MM.1S (cell line): ENCODE results near the gene PTH2R.
"Not testable (repeated sequence)": the region's sequence is repeated elsewhere in the genome, so short reads cannot be mapped to it uniquely, and the experiment has no call there.

ENCODE experiments used
- DNase-seq: peaks from one replicate; pipeline ENCODE4 v3.0.0-alpha.2; 2015
- H2AFZ ChIP-seq: fragments of 300-600 bp; sonication (generic); 2 replicates; pipeline ENCODE4 v1.6.0; 2016; ENCODE audit warnings: antibody characterized with exemption, low read length
- H3F3A ChIP-seq: fragments of 300-600 bp; sonication (generic); 2 replicates; pipeline ENCODE4 v1.6.1; 2016; ENCODE audit warnings: mild to moderate bottlenecking, antibody characterized with exemption, low read length, moderate library complexity, mixed read lengths; ENCODE audit not compliant: insufficient read depth
- H3K27ac ChIP-seq: fragments of 300-600 bp; sonication (generic); 2 replicates; pipeline ENCODE4 v1.5.1; 2016; ENCODE audit warnings: mild to moderate bottlenecking, low read length
- H3K27me3 ChIP-seq: fragments of 300-600 bp; sonication (generic); replicated peaks from 2 replicates; pipeline ENCODE4 v1.6.0; 2016; ENCODE audit warnings: low read length; ENCODE audit not compliant: insufficient read depth
- H3K36me3 ChIP-seq: fragments of 300-600 bp; sonication (generic); replicated peaks from 2 replicates; pipeline ENCODE4 v1.6.1; 2016; ENCODE audit warnings: mild to moderate bottlenecking, low read length, mixed read lengths; ENCODE audit not compliant: insufficient read depth
- H3K4me1 ChIP-seq: fragments of 300-600 bp; sonication (generic); 2 replicates; pipeline ENCODE4 v1.6.1; 2016; ENCODE audit warnings: low read length, mixed read lengths
- H3K4me2 ChIP-seq: fragments of 300-600 bp; sonication (generic); 2 replicates; pipeline ENCODE4 v1.6.0; 2016; ENCODE audit warnings: low read depth, low read length
- H3K4me3 ChIP-seq: fragments of 300-600 bp; sonication (generic); 2 replicates; pipeline ENCODE4 v1.5.1; 2016; ENCODE audit warnings: low read length, mixed read lengths
- H3K79me2 ChIP-seq: fragments of 300-600 bp; sonication (generic); 2 replicates; pipeline ENCODE4 v1.6.1; 2016; ENCODE audit warnings: mixed run types, low read length, mixed read lengths
- H3K9ac ChIP-seq: fragments of 300-600 bp; sonication (generic); 2 replicates; pipeline ENCODE4 v1.6.1; 2016; ENCODE audit warnings: low read length, mixed read lengths
- H3K9me2 ChIP-seq: fragments of 300-600 bp; sonication (generic); replicated peaks from 2 replicates; pipeline ENCODE4 v1.6.1; 2016; ENCODE audit warnings: mild to moderate bottlenecking, low read length, mixed read lengths; ENCODE audit not compliant: insufficient read depth
- H3K9me3 ChIP-seq: fragments of 300-600 bp; sonication (generic); replicated peaks from 2 replicates; pipeline ENCODE4 v1.6.1; 2016; ENCODE audit warnings: mild to moderate bottlenecking, low read length, mixed read lengths; ENCODE audit not compliant: insufficient read depth
- H4K20me1 ChIP-seq: fragments of 300-600 bp; sonication (generic); 2 replicates; pipeline ENCODE4 v1.6.1; 2016; ENCODE audit warnings: mild to moderate bottlenecking, low read length, moderate library complexity, mixed read lengths; ENCODE audit not compliant: insufficient read depth
- CTCF ChIP-seq: fragments of 300-600 bp; sonication (generic); IDR thresholded peaks from 2 replicates; pipeline ENCODE4 v1.5.1; 2016; ENCODE audit warnings: antibody characterized with exemption, low read length, mixed read lengths
- EZH2 ChIP-seq: fragments of 300-600 bp; sonication (generic); optimal IDR thresholded peaks from 2 replicates; pipeline ENCODE3; 2017; ENCODE audit warnings: low read depth, mild to moderate bottlenecking, antibody characterized with exemption, low read length, mixed read lengths
- EZH2phosphoT487 ChIP-seq: fragments of 300-600 bp; sonication (generic); IDR thresholded peaks from 2 replicates; pipeline ENCODE4 v1.6.1; 2018; ENCODE audit warnings: antibody characterized with exemption, low read length

Gene PTH2R

GRCh38 chr2:208440716-208441115, 34.1 kb downstream of the PTH2R start:
- Histone ChIP-seq H3K9ac (no peak overlapping the region), H3K27me3 (no peaks in the 10 kb centered on the region), H3K4me3 (no peak overlapping the region), H3K4me2 (no peak overlapping the region), H4K20me1 (no peaks in the 10 kb centered on the region), H3K4me1 (no peaks in the 10 kb centered on the region), H3K36me3 (no peaks in the 10 kb centered on the region), H3K9me2 (no peaks in the 10 kb centered on the region), H2AFZ (no peak overlapping the region), H3F3A (no peaks in the 10 kb centered on the region), H3K79me2 (no peaks in the 10 kb centered on the region), H3K9me3 (no peaks in the 10 kb centered on the region), H3K27ac (no peak overlapping the region)
- no peak for TF ChIP-seq EZH2phosphoT487
- no peak for TF ChIP-seq CTCF
- no peak for TF ChIP-seq EZH2
- no peak for DNase-seq

GRCh38 chr2:208441951-208442350, 35.4 kb downstream of the PTH2R start:
- H3K4me2 ChIP-seq: no peak overlapping the region
- no peaks in the 10 kb centered on the region for H3K27me3 ChIP-seq
- DNase-seq: no peak
- no peaks in the 10 kb centered on the region for H3K4me1 ChIP-seq
- no peaks in the 10 kb centered on the region for H3K9me3 ChIP-seq
- H3F3A ChIP-seq: no peaks in the 10 kb centered on the region
- H2AFZ ChIP-seq: no peak overlapping the region
- no peaks in the 10 kb centered on the region for H3K36me3 ChIP-seq
- H3K4me3 ChIP-seq: no peak overlapping the region
- no peak for TF ChIP-seq EZH2
- TF ChIP-seq EZH2phosphoT487: no peak
- TF ChIP-seq CTCF: no peak
- no peak overlapping the region for H3K9ac ChIP-seq
- H3K9me2 ChIP-seq: no peaks in the 10 kb centered on the region
- H3K27ac ChIP-seq: no peak overlapping the region
- H3K79me2 ChIP-seq: no peaks in the 10 kb centered on the region
- H4K20me1 ChIP-seq: no peaks in the 10 kb centered on the region

GRCh38 chr2:208447447-208447846, 40.9 kb downstream of the PTH2R start:
- H3K79me2 ChIP-seq, H3K4me2 ChIP-seq, H3K27me3 ChIP-seq, H3K9ac ChIP-seq, H3K36me3 ChIP-seq, H2AFZ ChIP-seq, H4K20me1 ChIP-seq, H3K27ac ChIP-seq, H3K4me1 ChIP-seq, H3K9me2 ChIP-seq, H3K4me3 ChIP-seq, H3K9me3 ChIP-seq, DNase-seq, H3F3A ChIP-seq: not testable (repeated sequence)

- H4K20me1 ChIP-seq: no peaks in the 10 kb centered on the region
- H3K27me3 ChIP-seq: no peaks in the 10 kb centered on the region
- H3F3A ChIP-seq: no peaks in the 10 kb centered on the region
- no peak for DNase-seq
- H3K79me2 ChIP-seq: no peaks in the 10 kb centered on the region
- no peak overlapping the region for H3K27ac ChIP-seq
- no peak for TF ChIP-seq EZH2phosphoT487
- TF ChIP-seq CTCF: no peak
- no peak for TF ChIP-seq EZH2
- H3K9me2 ChIP-seq: no peaks in the 10 kb centered on the region
- H3K36me3 ChIP-seq: no peaks in the 10 kb centered on the region
- H3K4me2 ChIP-seq: no peak overlapping the region
- no peak overlapping the region for H3K9ac ChIP-seq
- no peaks in the 10 kb centered on the region for H3K9me3 ChIP-seq
- H3K4me1 ChIP-seq: no peaks in the 10 kb centered on the region
- H2AFZ ChIP-seq: no peak overlapping the region
- no peak overlapping the region for H3K4me3 ChIP-seq
Measured at GRCh38 chr2:208451061-208451460, 44.5 kb downstream of the PTH2R start.
